ENCODE data around the gene HAO1. TPM values are rescaled to one million over a fixed set of nuclear protein-coding genes. Genes with fewer than 3 reads are reported as not detected.

HAO1 gene
- total and polyA plus RNA-seq, 2 of the 13 experiments (the other 11 are each of a cell fraction or from before 2014, with no cell fraction given) = 0.03 TPM; not detected in 1

DNA sequence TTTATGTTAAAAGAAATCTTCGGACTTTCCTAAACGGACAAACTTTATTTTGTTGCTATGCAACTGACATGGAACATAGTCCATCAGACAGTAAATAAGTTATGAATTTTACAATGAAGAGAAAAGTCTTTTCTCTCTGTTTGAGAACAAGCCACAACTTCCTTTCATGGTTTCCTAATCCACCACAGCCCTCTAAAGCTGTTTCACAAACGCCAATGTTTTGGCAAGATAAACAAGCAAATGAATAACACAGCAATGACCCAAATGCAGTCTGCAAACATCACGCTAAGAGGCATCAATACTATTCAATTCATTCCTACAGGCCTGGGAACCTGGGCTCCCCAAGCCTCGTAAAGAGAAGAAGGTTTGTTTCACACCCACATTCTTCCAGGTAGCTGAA, 60.4 kb downstream of the HAO1 start (continued):
- 0 out of 2 replicates have a peak, but pooled peaks have one; percentile 37 for TF ChIP-seq PAXIP1 (CRISPR knock-in tag; conservative IDR thresholded peaks at IDR 0.05)
- TF ChIP-seq AGO1 (IDR thresholded peaks at IDR 0.05; ENCODE audit: low read depth, low read length, poor library complexity, severe bottlenecking) = no peak
- TF ChIP-seq MED8 (CRISPR knock-in tag; IDR thresholded peaks at IDR 0.05; ENCODE audit: insufficient replicate concordance) = no peak
- TF ChIP-seq ZNF329 (CRISPR knock-in tag; IDR thresholded peaks at IDR 0.05; ENCODE audit: low read depth) = no peak
- no peak for TF ChIP-seq HNRNPLL (IDR thresholded peaks at IDR 0.05; ENCODE audit: low read depth, low read length, poor library complexity, severe bottlenecking)

GRCh38 chr20:7868108-7868507, 72.2 kb downstream of the HAO1 start:
- peaks cover 15% of the 10 kb centered on the region for H3K4me1 ChIP-seq (ENCODE audit: insufficient read depth, low read length)
- no peaks in the 10 kb centered on the region for H3K79me2 ChIP-seq (ENCODE audit: insufficient read depth, low read length)
- H2AFZ ChIP-seq (ENCODE audit: low read length) = no peak overlapping the region
- intact Hi-C loops (cut with micrococcal nuclease; ENCODE audit: unreplicated experiment) (no loop called here), in situ Hi-C loops (cut with HindIII; ENCODE audit: extremely low pct_ligation_motif_present, low pct_unique_long_range_greater_than_20kb) (no loop called here)
- H3K9ac ChIP-seq (ENCODE audit: insufficient read depth, low read depth, low read length) = no peak overlapping the region
- H3K4me2 ChIP-seq (ENCODE audit: low read depth, low read length) = no peak overlapping the region
- WGBS (ENCODE audit: low lambda C conversion rate) = 0% methylated on average over 2 of the region's 2 CpGs
- CTCF ChIA-PET (ENCODE audit: low intra/inter-chr PET ratio, low total read pairs) = no interaction called here
- POLR2A ChIA-PET = no interaction called here
- no peak for ATAC-seq
- H3K36me3 ChIP-seq (replicated peaks in 1 of 2; ENCODE audit: control insufficient read depth in 1 of 2, insufficient read depth in 2 of 2, low read length in 2 of 2) = no peaks in the 10 kb centered on the region
- no peak for TF ChIP-seq SOX6 (IDR thresholded peaks at IDR 0.05)
- TF ChIP-seq SOX6 (CRISPR knock-in tag; IDR thresholded peaks at IDR 0.05) = no peak
- TF ChIP-seq NKX3-1 (CRISPR knock-in tag; IDR thresholded peaks at IDR 0.05) = no peak
- TF ChIP-seq ZNF432 (CRISPR knock-in tag; IDR thresholded peaks at IDR 0.05; ENCODE audit: borderline replicate concordance) = no peak
- no peak for TF ChIP-seq ZNF430 (CRISPR knock-in tag; IDR thresholded peaks at IDR 0.05)
- H3K9me3 ChIP-seq (ENCODE audit: low read length) = no peaks in the 10 kb centered on the region
- peaks cover 0 to 7% of the 10 kb centered on the region in 2 experiments; a peak in 3 of 5 replicates for H3K27me3 ChIP-seq (ENCODE audit: control insufficient read depth in 1 of 2, insufficient read depth in 2 of 2, low read length in 2 of 2)
- no peak overlapping the region for H3K4me3 ChIP-seq (replicated peaks in 1 of 3; ENCODE audit: insufficient read depth in 1 of 3, low read depth in 2 of 3, low read length in 3 of 3)
- no peaks in the 10 kb centered on the region for H4K20me1 ChIP-seq (ENCODE audit: insufficient read depth, low read length)
- FAIRE-seq = no peak
- no peak for DNase-seq (ENCODE audit: low spot score)
- no TSS peak for BruUV-seq (replicated peaks)
- H3K27ac ChIP-seq (ENCODE audit: extremely low read length, insufficient read depth, low read length) = no peak overlapping the region
